HepG2 (cell line): ENCODE results near the gene ZNF581. TPM values are rescaled to one million over a fixed set of nuclear protein-coding genes. Genes with fewer than 3 reads are reported as not detected.

Experiments used
- FOXK1 ChIP-seq: sonication (generic); formaldehyde crosslinking; IDR thresholded peaks from 2 replicates; pipeline ENCODE4 v1.4.0; 2020; ENCODE audit warnings: low read depth, missing genetic modification reagents, borderline replicate concordance
- JUN ChIP-seq: sonication (generic); formaldehyde crosslinking; IDR thresholded peaks from 2 replicates; pipeline ENCODE4 v1.4.0; 2020; ENCODE audit warnings: mild to moderate bottlenecking, missing genetic modification reagents
- POGZ ChIP-seq: sonication (generic); formaldehyde crosslinking; IDR thresholded peaks from 2 replicates; pipeline ENCODE4 v1.4.0; 2020; ENCODE audit warnings: mild to moderate bottlenecking, missing genetic modification reagents
- RCOR2 ChIP-seq: IDR thresholded peaks from 2 replicates; pipeline ENCODE4 v1.6.1; 2016; ENCODE audit warnings: missing biosample characterization, missing genetic modification reagents
- SMAD1 ChIP-seq: sonication (generic); formaldehyde crosslinking; IDR thresholded peaks from 2 replicates; pipeline ENCODE4 v1.4.0; 2020; ENCODE audit warnings: missing genetic modification reagents, low read depth, mild to moderate bottlenecking, borderline replicate concordance
- YY1 ChIP-seq: IDR thresholded peaks from 2 replicates; pipeline ENCODE4 v1.6.1; 2011; ENCODE audit warnings: low read length, low read depth, moderate library complexity, mild to moderate bottlenecking; ENCODE audit not compliant: insufficient read depth, insufficient replicate concordance
- ZNF343 ChIP-seq: sonication (generic); formaldehyde crosslinking; IDR thresholded peaks from 2 replicates; pipeline ENCODE4 v1.4.0; 2020; ENCODE audit warnings: mild to moderate bottlenecking, missing genetic modification reagents
- ZNF577 ChIP-seq: sonication (generic); formaldehyde crosslinking; IDR thresholded peaks from 2 replicates; pipeline ENCODE4 v1.4.0; 2020; ENCODE audit warnings: mild to moderate bottlenecking, low read depth, missing genetic modification reagents, borderline replicate concordance
- ZNF788 ChIP-seq: sonication (generic); formaldehyde crosslinking; IDR thresholded peaks from 2 replicates; pipeline ENCODE4 v1.5.0; 2020; ENCODE audit warnings: mild to moderate bottlenecking, missing genetic modification reagents, borderline replicate concordance
- ZNF850 ChIP-seq: sonication (generic); formaldehyde crosslinking; conservative IDR thresholded peaks from 2 replicates; pipeline ENCODE4 v1.9.0; 2021; ENCODE audit warnings: mild to moderate bottlenecking, missing genetic modification reagents
- polyA plus RNA-seq, 8 experiments: library from polyadenylated mRNA; depleted of rRNA in 3 of 8; stranded (reverse) in 7 of 8; unstranded in 1 of 8; fragments of >200 nt; fragmentation: Illumina TruSeq in 4 of 8; extraction: Trizol in 4 of 8; gene quantifications; 2 replicates each; pipeline versions ENCODE4 v1.2.1 to v1.2.3, GENCODE V29; 2011 to 2016; ENCODE audit warnings: low read depth in 4 of 8, missing spikeins in 1 of 8, mixed read lengths in 1 of 8; ENCODE audit not compliant: insufficient read depth in 1 of 8
- total RNA-seq, 5 experiments: library from RNA; depleted of rRNA; stranded (reverse); fragments of >200 nt; fragmentation: Illumina TruSeq; extraction: Trizol; gene quantifications; 2 replicates each; pipeline ENCODE4 v1.2.3, GENCODE V29; 2016; ENCODE audit warnings: low read depth in 1 of 5
- TF ChIP-seq, protein P1 (sequence below): sonication (generic); formaldehyde crosslinking; IDR thresholded peaks from 2 replicates; pipeline ENCODE4 v1.5.0; 2020; ENCODE audit warnings: mild to moderate bottlenecking, missing genetic modification reagents, moderate library complexity
- TF ChIP-seq, protein P2 (sequence below): sonication (generic); formaldehyde crosslinking; IDR thresholded peaks from 2 replicates; pipeline ENCODE4 v1.4.0; 2020; ENCODE audit warnings: missing genetic modification reagents
- TF ChIP-seq, protein P3 (sequence below): sonication (generic); formaldehyde crosslinking; IDR thresholded peaks from 2 replicates; pipeline ENCODE4 v1.4.0; 2020; ENCODE audit warnings: low read depth, missing genetic modification reagents
- TF ChIP-seq, protein P4 (sequence below): sonication (generic); formaldehyde crosslinking; IDR thresholded peaks from 2 replicates; pipeline ENCODE4 v1.9.0; 2022; ENCODE audit warnings: missing genetic modification reagents, mild to moderate bottlenecking, borderline replicate concordance
- TF ChIP-seq, protein P5 (sequence below), 2 experiments: sonication (generic) in 1 of 2; formaldehyde crosslinking in 1 of 2; IDR thresholded peaks; 2 replicates each; pipeline versions ENCODE4 v1.4.0 to v1.6.1; 2018 to 2020; ENCODE audit warnings: missing genetic modification reagents in 2 of 2, borderline replicate concordance in 1 of 2, low read depth in 1 of 2, mild to moderate bottlenecking in 1 of 2, missing biosample characterization in 1 of 2
- TF ChIP-seq, protein P6 (sequence below): sonication (generic); formaldehyde crosslinking; conservative IDR thresholded peaks from 2 replicates; pipeline ENCODE4 v1.4.0; 2020; ENCODE audit warnings: missing genetic modification reagents

Gene ZNF581
- total and polyA plus RNA-seq, 2 of the 13 experiments (the other 11 are each of a cell fraction or from before 2014, with no cell fraction given): 19.6 to 49.5 TPM

DNA sequence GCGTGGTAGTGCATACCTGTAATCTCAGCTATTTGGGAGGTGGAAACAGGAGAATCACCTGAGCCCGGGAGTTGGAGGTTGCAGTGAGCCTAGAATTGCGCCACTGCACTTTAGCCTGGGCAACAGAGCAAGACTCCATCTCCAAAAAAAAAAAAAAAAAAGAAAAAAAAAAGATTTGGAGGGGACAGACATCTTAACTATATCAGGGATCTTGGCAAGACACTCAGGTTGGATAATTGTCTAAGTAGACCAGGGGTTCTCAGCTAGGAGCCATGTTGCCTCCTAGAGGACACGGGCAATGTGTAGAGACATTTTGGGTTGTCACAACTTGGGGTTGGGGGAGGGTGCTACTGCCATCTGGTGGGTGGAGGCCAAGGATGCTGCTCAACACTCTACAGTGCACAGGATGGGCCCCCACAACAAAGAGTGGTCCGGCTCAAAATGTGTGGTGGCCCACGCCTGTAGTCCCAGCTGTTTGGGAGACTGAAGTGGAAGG, 4.5 kb upstream of the ZNF581 start (continued):
- TF ChIP-seq SMAD1 (CRISPR knock-in tag) (no peak), ZNF850 (CRISPR knock-in tag) (no peak), FOXK1 (CRISPR knock-in tag) (peak; percentile 47; the same call in 1 of the 2 replicates), ZNF788 (CRISPR knock-in tag) (no peak), ZNF343 (CRISPR knock-in tag) (no peak), JUN (CRISPR knock-in tag) (no peak), ZNF577 (CRISPR knock-in tag) (no peak), YY1 (peak; percentile 72), RCOR2 (CRISPR knock-in tag) (0 out of 2 replicates have a peak, but pooled peaks have one; percentile 33), POGZ (peak; percentile 62; the same call in 1 of the 2 replicates)
- TF ChIP-seq, protein P1, sequence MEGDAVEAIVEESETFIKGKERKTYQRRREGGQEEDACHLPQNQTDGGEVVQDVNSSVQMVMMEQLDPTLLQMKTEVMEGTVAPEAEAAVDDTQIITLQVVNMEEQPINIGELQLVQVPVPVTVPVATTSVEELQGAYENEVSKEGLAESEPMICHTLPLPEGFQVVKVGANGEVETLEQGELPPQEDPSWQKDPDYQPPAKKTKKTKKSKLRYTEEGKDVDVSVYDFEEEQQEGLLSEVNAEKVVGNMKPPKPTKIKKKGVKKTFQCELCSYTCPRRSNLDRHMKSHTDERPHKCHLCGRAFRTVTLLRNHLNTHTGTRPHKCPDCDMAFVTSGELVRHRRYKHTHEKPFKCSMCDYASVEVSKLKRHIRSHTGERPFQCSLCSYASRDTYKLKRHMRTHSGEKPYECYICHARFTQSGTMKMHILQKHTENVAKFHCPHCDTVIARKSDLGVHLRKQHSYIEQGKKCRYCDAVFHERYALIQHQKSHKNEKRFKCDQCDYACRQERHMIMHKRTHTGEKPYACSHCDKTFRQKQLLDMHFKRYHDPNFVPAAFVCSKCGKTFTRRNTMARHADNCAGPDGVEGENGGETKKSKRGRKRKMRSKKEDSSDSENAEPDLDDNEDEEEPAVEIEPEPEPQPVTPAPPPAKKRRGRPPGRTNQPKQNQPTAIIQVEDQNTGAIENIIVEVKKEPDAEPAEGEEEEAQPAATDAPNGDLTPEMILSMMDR (CRISPR knock-in tag): peak; percentile 70
- TF ChIP-seq, protein P2, sequence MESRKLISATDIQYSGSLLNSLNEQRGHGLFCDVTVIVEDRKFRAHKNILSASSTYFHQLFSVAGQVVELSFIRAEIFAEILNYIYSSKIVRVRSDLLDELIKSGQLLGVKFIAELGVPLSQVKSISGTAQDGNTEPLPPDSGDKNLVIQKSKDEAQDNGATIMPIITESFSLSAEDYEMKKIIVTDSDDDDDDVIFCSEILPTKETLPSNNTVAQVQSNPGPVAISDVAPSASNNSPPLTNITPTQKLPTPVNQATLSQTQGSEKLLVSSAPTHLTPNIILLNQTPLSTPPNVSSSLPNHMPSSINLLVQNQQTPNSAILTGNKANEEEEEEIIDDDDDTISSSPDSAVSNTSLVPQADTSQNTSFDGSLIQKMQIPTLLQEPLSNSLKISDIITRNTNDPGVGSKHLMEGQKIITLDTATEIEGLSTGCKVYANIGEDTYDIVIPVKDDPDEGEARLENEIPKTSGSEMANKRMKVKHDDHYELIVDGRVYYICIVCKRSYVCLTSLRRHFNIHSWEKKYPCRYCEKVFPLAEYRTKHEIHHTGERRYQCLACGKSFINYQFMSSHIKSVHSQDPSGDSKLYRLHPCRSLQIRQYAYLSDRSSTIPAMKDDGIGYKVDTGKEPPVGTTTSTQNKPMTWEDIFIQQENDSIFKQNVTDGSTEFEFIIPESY: peak; percentile 82
- TF ChIP-seq, protein P3, sequence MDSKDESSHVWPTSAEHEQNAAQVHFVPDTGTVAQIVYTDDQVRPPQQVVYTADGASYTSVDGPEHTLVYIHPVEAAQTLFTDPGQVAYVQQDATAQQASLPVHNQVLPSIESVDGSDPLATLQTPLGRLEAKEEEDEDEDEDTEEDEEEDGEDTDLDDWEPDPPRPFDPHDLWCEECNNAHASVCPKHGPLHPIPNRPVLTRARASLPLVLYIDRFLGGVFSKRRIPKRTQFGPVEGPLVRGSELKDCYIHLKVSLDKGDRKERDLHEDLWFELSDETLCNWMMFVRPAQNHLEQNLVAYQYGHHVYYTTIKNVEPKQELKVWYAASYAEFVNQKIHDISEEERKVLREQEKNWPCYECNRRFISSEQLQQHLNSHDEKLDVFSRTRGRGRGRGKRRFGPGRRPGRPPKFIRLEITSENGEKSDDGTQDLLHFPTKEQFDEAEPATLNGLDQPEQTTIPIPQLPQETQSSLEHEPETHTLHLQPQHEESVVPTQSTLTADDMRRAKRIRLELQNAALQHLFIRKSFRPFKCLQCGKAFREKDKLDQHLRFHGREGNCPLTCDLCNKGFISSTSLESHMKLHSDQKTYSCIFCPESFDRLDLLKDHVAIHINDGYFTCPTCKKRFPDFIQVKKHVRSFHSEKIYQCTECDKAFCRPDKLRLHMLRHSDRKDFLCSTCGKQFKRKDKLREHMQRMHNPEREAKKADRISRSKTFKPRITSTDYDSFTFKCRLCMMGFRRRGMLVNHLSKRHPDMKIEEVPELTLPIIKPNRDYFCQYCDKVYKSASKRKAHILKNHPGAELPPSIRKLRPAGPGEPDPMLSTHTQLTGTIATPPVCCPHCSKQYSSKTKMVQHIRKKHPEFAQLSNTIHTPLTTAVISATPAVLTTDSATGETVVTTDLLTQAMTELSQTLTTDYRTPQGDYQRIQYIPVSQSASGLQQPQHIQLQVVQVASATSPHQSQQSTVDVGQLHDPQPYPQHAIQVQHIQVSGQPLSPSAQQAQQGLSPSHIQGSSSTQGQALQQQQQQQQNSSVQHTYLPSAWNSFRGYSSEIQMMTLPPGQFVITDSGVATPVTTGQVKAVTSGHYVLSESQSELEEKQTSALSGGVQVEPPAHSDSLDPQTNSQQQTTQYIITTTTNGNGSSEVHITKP: peak; percentile 92
- TF ChIP-seq, protein P4, sequence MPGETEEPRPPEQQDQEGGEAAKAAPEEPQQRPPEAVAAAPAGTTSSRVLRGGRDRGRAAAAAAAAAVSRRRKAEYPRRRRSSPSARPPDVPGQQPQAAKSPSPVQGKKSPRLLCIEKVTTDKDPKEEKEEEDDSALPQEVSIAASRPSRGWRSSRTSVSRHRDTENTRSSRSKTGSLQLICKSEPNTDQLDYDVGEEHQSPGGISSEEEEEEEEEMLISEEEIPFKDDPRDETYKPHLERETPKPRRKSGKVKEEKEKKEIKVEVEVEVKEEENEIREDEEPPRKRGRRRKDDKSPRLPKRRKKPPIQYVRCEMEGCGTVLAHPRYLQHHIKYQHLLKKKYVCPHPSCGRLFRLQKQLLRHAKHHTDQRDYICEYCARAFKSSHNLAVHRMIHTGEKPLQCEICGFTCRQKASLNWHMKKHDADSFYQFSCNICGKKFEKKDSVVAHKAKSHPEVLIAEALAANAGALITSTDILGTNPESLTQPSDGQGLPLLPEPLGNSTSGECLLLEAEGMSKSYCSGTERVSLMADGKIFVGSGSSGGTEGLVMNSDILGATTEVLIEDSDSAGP: peak; percentile 45; the same call in 1 of the 2 replicates
- TF ChIP-seq, protein P5, sequence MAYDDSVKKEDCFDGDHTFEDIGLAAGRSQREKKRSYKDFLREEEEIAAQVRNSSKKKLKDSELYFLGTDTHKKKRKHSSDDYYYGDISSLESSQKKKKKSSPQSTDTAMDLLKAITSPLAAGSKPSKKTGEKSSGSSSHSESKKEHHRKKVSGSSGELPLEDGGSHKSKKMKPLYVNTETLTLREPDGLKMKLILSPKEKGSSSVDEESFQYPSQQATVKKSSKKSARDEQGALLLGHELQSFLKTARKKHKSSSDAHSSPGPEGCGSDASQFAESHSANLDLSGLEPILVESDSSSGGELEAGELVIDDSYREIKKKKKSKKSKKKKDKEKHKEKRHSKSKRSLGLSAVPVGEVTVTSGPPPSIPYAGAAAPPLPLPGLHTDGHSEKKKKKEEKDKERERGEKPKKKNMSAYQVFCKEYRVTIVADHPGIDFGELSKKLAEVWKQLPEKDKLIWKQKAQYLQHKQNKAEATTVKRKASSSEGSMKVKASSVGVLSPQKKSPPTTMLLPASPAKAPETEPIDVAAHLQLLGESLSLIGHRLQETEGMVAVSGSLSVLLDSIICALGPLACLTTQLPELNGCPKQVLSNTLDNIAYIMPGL (CRISPR knock-in tag; IDR thresholded peaks at IDR 0.05; ENCODE audit: borderline replicate concordance in 1 of 2, low read depth in 1 of 2): peak; percentile 51 to 59; a peak in 1 of 4 replicates
- TF ChIP-seq, protein P6, sequence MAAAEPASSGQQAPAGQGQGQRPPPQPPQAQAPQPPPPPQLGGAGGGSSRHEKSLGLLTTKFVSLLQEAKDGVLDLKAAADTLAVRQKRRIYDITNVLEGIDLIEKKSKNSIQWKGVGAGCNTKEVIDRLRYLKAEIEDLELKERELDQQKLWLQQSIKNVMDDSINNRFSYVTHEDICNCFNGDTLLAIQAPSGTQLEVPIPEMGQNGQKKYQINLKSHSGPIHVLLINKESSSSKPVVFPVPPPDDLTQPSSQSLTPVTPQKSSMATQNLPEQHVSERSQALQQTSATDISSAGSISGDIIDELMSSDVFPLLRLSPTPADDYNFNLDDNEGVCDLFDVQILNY (CRISPR knock-in tag): no peak
